Measurements from ENCODE around the gene TMEM168. TPM values are rescaled to one million over a fixed set of nuclear protein-coding genes. Genes with fewer than 3 reads are reported as not detected.

Gene TMEM168
- total and polyA plus RNA-seq, 2 of the 13 experiments (the other 11 are each of a cell fraction or from before 2014, with no cell fraction given): 8.7 to 15.7 TPM

DNA sequence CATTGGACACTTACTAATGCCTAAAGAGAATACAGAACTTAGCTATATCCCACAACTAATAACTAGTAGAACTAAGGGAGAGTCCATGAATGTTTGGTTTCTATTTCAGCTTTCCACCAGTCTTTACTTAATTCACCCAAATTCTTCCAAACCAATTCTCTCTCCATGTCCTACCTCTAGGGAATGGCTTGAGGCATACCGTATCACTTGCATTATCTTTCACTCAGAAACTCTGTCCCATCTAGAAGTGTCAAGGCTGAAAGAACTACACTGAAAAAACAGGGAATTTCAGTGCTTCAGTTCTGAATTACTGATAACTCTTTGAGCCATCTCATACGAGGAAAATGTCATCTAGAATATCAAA is 758 bp downstream of the TMEM168 start:
- Histone ChIP-seq H3K4me3 (replicated peaks in 1 of 3; ENCODE audit: insufficient read depth in 1 of 3, low read depth in 2 of 3, low read length in 3 of 3) (peak overlapping the region; percentile 67 to 78 (median 73)), H3K9me3 (ENCODE audit: low read length) (no peaks in the 10 kb centered on the region), H2AFZ (ENCODE audit: low read length) (peak overlapping the region; percentile 78), H3K9ac (ENCODE audit: insufficient read depth, low read depth, low read length) (peak overlapping the region; percentile 79), H3K4me2 (ENCODE audit: low read depth, low read length) (peak overlapping the region; percentile 88), H3K27me3 (ENCODE audit: control insufficient read depth in 1 of 2, insufficient read depth in 2 of 2, low read length in 2 of 2) (peaks cover 0 to 2% of the 10 kb centered on the region in 2 experiments; a peak in 1 of 5 replicates), H4K20me1 (ENCODE audit: insufficient read depth, low read length) (no peaks in the 10 kb centered on the region), H3K36me3 (replicated peaks in 1 of 2; ENCODE audit: control insufficient read depth in 1 of 2, insufficient read depth in 2 of 2, low read length in 2 of 2) (no peaks in the 10 kb centered on the region), H3K4me1 (ENCODE audit: insufficient read depth, low read length) (peaks cover 22% of the 10 kb centered on the region), H3K79me2 (ENCODE audit: insufficient read depth, low read length) (peaks cover 7% of the 10 kb centered on the region), H3K27ac (ENCODE audit: extremely low read length, insufficient read depth, low read length) (peak overlapping the region; percentile 93)
- no peak for ATAC-seq
- intact Hi-C loops (cut with micrococcal nuclease; ENCODE audit: unreplicated experiment): no loop called here
- FAIRE-seq: no peak
- WGBS (ENCODE audit: low lambda C conversion rate): 0% methylated on average over 2 of the region's 2 CpGs
- in situ Hi-C loops (cut with HindIII; ENCODE audit: extremely low pct_ligation_motif_present, low pct_unique_long_range_greater_than_20kb): no loop called here
- BruUV-seq (replicated peaks): TSS peak; percentile 63
- ChIA-PET POLR2A (interaction anchor here (0.8 kb wide), 1 partner anchor 150 kb away, joined by 7 read pairs; a partner anchor contains a TSS), CTCF (ENCODE audit: low intra/inter-chr PET ratio, low total read pairs) (no interaction called here)
- DNase-seq (ENCODE audit: low spot score): no peak
- TF ChIP-seq HNRNPH1 (optimal IDR thresholded peaks at IDR 0.05; ENCODE audit: low read depth, low read length) (no peak), GATAD2A (CRISPR knock-in tag; IDR thresholded peaks at IDR 0.05) (0 out of 2 replicates have a peak, but pooled peaks have one; percentile 4), ZNF230 (CRISPR knock-in tag; IDR thresholded peaks at IDR 0.05) (no peak)

- no TSS peak for BruUV-seq (replicated peaks)
- H3K79me2 ChIP-seq (ENCODE audit: insufficient read depth, low read length): peaks cover 7% of the 10 kb centered on the region
- H2AFZ ChIP-seq (ENCODE audit: low read length): no peak overlapping the region
- H3K9ac ChIP-seq (ENCODE audit: insufficient read depth, low read depth, low read length): peak overlapping the region; percentile 79
- FAIRE-seq (no peak), DNase-seq (ENCODE audit: low spot score) (no peak), ATAC-seq (no peak)
- CTCF ChIA-PET (ENCODE audit: low intra/inter-chr PET ratio, low total read pairs): no interaction called here
- POLR2A ChIA-PET: no interaction called here
- 0 out of 5 replicates have a peak, but pooled peaks cover 0 to 3% of the 10 kb centered on the region in 2 experiments for H3K36me3 ChIP-seq (replicated peaks in 1 of 2; ENCODE audit: control insufficient read depth in 1 of 2, insufficient read depth in 2 of 2, low read length in 2 of 2)
- no peaks in the 10 kb centered on the region for H4K20me1 ChIP-seq (ENCODE audit: insufficient read depth, low read length)
- intact Hi-C loops (cut with micrococcal nuclease; ENCODE audit: unreplicated experiment) (no loop called here), in situ Hi-C loops (cut with HindIII; ENCODE audit: extremely low pct_ligation_motif_present, low pct_unique_long_range_greater_than_20kb) (no loop called here)
- H3K27me3 ChIP-seq (ENCODE audit: control insufficient read depth in 1 of 2, insufficient read depth in 2 of 2, low read length in 2 of 2): peaks cover 0 to 2% of the 10 kb centered on the region in 2 experiments; a peak in 1 of 5 replicates
- H3K4me3 ChIP-seq (replicated peaks in 1 of 3; ENCODE audit: insufficient read depth in 1 of 3, low read depth in 2 of 3, low read length in 3 of 3): peak overlapping the region; percentile 67 to 78 (median 73); a peak in 5 of 6 replicates
- H3K27ac ChIP-seq (ENCODE audit: extremely low read length, insufficient read depth, low read length): peak overlapping the region; percentile 93
- TF ChIP-seq ATRX (CRISPR knock-in tag; IDR thresholded peaks at IDR 0.05; ENCODE audit: borderline replicate concordance): no peak
- no peak for TF ChIP-seq ZNF24 (IDR thresholded peaks at IDR 0.05)
- no peaks in the 10 kb centered on the region for H3K9me3 ChIP-seq (ENCODE audit: low read length)
- WGBS (ENCODE audit: low lambda C conversion rate): 37% methylated on average over 3 of the region's 3 CpGs
- peaks cover 22% of the 10 kb centered on the region for H3K4me1 ChIP-seq (ENCODE audit: insufficient read depth, low read length)
- H3K4me2 ChIP-seq (ENCODE audit: low read depth, low read length): peak overlapping the region; percentile 88
These were observed 1.3 kb downstream of the TMEM168 start for GRCh38 chr7:112788778-112789343.
